Renal cortex interstitium (tissue), 11 donors: ENCODE data around the gene KTN1. TPM values are rescaled to one million over a fixed set of nuclear protein-coding genes. Genes with fewer than 3 reads are reported as not detected.

Experiments used
- DNase-seq, 11 donors: peaks; one replicate each; pipeline ENCODE4 v3.0.0-alpha.2; 2013; ENCODE audit warnings: low read depth in 9 of 11, low spot score in 4 of 11; ENCODE audit errors: extremely low read depth in 1 of 11
- polyA plus RNA-seq, 3 donors: library from polyadenylated mRNA; unstranded; fragments of 120-200 nt; gene quantifications; one replicate each; pipeline ENCODE4 v1.2.1, GENCODE V29; 2013; ENCODE audit not compliant: insufficient read length in 3 of 3

The KTN1 gene
- polyA plus RNA-seq, 3 donors, result 181 to 216 (median 210) TPM

- no peak for DNase-seq
Observed at GRCh38 chr14:55697414-55697861, 117.4 kb downstream of the KTN1 start.

- no peak for DNase-seq
Observed at GRCh38 chr14:55698051-55698450, 118.0 kb downstream of the KTN1 start.

GRCh38 chr14:55699131-55700057 lies 119.4 kb downstream of the KTN1 start:
- no peak for DNase-seq

- DNase-seq, result no peak
Observed at GRCh38 chr14:55701638-55702037, 121.6 kb downstream of the KTN1 start.

GRCh38 chr14:55702511-55702910 lies 122.5 kb downstream of the KTN1 start:
- no peak for DNase-seq

GRCh38 chr14:55704654-55705053 lies 124.6 kb downstream of the KTN1 start:
- DNase-seq, result no peak

- DNase-seq, result no peak
Observed at GRCh38 chr14:55705651-55706364, 125.8 kb downstream of the KTN1 start.

GRCh38 chr14:55706365-55706684 lies 126.3 kb downstream of the KTN1 start:
- DNase-seq, result no peak

GRCh38 chr14:55706893-55707292 lies 126.9 kb downstream of the KTN1 start:
- no peak for DNase-seq

GRCh38 chr14:55707365-55707804 lies 127.4 kb downstream of the KTN1 start:
- peak in 1 of 11 donors; percentile 15 for DNase-seq

GRCh38 chr14:55710506-55711041 lies 130.6 kb downstream of the KTN1 start:
- DNase-seq, result no peak

GRCh38 chr14:55711175-55711811 lies 131.3 kb downstream of the KTN1 start:
- no peak for DNase-seq

- no peak for DNase-seq
Observed at GRCh38 chr14:55712491-55712890, 132.5 kb downstream of the KTN1 start.

- no peak for DNase-seq
Observed at GRCh38 chr14:55713486-55713885, 133.5 kb downstream of the KTN1 start.

GRCh38 chr14:55715889-55716288 lies 135.9 kb downstream of the KTN1 start:
- no peak for DNase-seq

- no peak for DNase-seq
Observed at GRCh38 chr14:55717621-55718020, 137.6 kb downstream of the KTN1 start.

- no peak for DNase-seq
Observed at GRCh38 chr14:55718551-55718950, 138.5 kb downstream of the KTN1 start.

GRCh38 chr14:55720796-55721195 lies 140.8 kb downstream of the KTN1 start:
- no peak for DNase-seq

- DNase-seq, result no peak
Observed at GRCh38 chr14:55721353-55721752, 141.3 kb downstream of the KTN1 start.

- no peak for DNase-seq
Observed at GRCh38 chr14:55722054-55722453, 142.0 kb downstream of the KTN1 start.
